ENCODE results near the gene TPBGL.

The TPBGL gene

GRCh38 chr11:75263944-75264349 is 23.4 kb downstream of the TPBGL start:
- no peak for TF ChIP-seq CTCF (IDR thresholded peaks at IDR 0.05; ENCODE audit: low read depth, low read length)

GRCh38 chr11:75264356-75264755 is 23.8 kb downstream of the TPBGL start:
- no peak overlapping the region for H3K4me3 ChIP-seq (ENCODE audit: low read depth, low read length)
- no peak for TF ChIP-seq CTCF (IDR thresholded peaks at IDR 0.05; ENCODE audit: low read depth, low read length)

More at GRCh38 chr11:75263944-75264349, 23.4 kb downstream of the TPBGL start:
- no peak overlapping the region for H3K4me3 ChIP-seq (ENCODE audit: low read depth, low read length)

GRCh38 chr11:75264971-75265370 is 24.4 kb downstream of the TPBGL start:
- H3K4me3 ChIP-seq (ENCODE audit: low read depth, low read length), result no peak overlapping the region
- no peak for TF ChIP-seq CTCF (IDR thresholded peaks at IDR 0.05; ENCODE audit: low read depth, low read length)

- H3K4me3 ChIP-seq (ENCODE audit: low read depth, low read length), result no peak overlapping the region
- no peak for TF ChIP-seq CTCF (IDR thresholded peaks at IDR 0.05; ENCODE audit: low read depth, low read length)
These were observed 25.4 kb downstream of the TPBGL start for GRCh38 chr11:75265851-75266531.

GRCh38 chr11:75267171-75267970 is 26.8 kb downstream of the TPBGL start:
- no peak for TF ChIP-seq CTCF (IDR thresholded peaks at IDR 0.05; ENCODE audit: low read depth, low read length)
- no peak overlapping the region for H3K4me3 ChIP-seq (ENCODE audit: low read depth, low read length)

GRCh38 chr11:75268626-75269366 is 28.2 kb downstream of the TPBGL start:
- no peak for TF ChIP-seq CTCF (IDR thresholded peaks at IDR 0.05; ENCODE audit: low read depth, low read length)

GRCh38 chr11:75269367-75269660 is 28.7 kb downstream of the TPBGL start:
- no peak for TF ChIP-seq CTCF (IDR thresholded peaks at IDR 0.05; ENCODE audit: low read depth, low read length)
- H3K4me3 ChIP-seq (ENCODE audit: low read depth, low read length), result no peak overlapping the region

More at GRCh38 chr11:75268626-75269366, 28.2 kb downstream of the TPBGL start:
- H3K4me3 ChIP-seq (ENCODE audit: low read depth, low read length), result no peak overlapping the region

All from WI38 (cell line).